Renal cortical epithelial cell (primary cell): ENCODE data around the gene ADAT3. TPM values are rescaled to one million over a fixed set of nuclear protein-coding genes. Genes with fewer than 3 reads are reported as not detected.

Experiments
- DNase-seq: peaks from one replicate; pipeline ENCODE4 v3.0.0-alpha.2; 2011; ENCODE audit warnings: low read depth
- total RNA-seq: library from RNA; depleted of rRNA; stranded (reverse); fragments of >200 nt; gene quantifications from 2 replicates; pipeline ENCODE4 v1.2.3, GENCODE V29; 2014

The ADAT3 gene
- total RNA-seq, 1 donor from 2014 or later: 6.5 TPM

GRCh38 chr19:1938071-1938470, 32.9 kb downstream of the ADAT3 start:
- no peak for DNase-seq

- DNase-seq: no peak
These were observed 36.2 kb downstream of the ADAT3 start, which contains the start of gene CSNK1G2 for GRCh38 chr19:1941146-1942077. Gene CSNK1G2, plus strand, starts transcription at chr19:1941172. Its CDS starts 28,601 bp downstream, at chr19:1969773.

GRCh38 chr19:1942078-1942933, 37.1 kb downstream of the ADAT3 start:
- peak; percentile 47 for DNase-seq

GRCh38 chr19:1942934-1943555, 37.8 kb downstream of the ADAT3 start:
- no peak for DNase-seq

GRCh38 chr19:1943661-1944087, 38.5 kb downstream of the ADAT3 start:
- DNase-seq: no peak

GRCh38 chr19:1944088-1944915, 39.1 kb downstream of the ADAT3 start:
- DNase-seq: no peak

- DNase-seq: no peak
These were observed 39.8 kb downstream of the ADAT3 start for GRCh38 chr19:1944916-1945561.

- DNase-seq: no peak
These were observed 40.7 kb downstream of the ADAT3 start for GRCh38 chr19:1945899-1946298.

GRCh38 chr19:1947651-1948209, 42.5 kb downstream of the ADAT3 start:
- DNase-seq: no peak

- DNase-seq: no peak
These were observed 44.3 kb downstream of the ADAT3 start for GRCh38 chr19:1949304-1950101.

- DNase-seq: no peak
These were observed 45.4 kb downstream of the ADAT3 start for GRCh38 chr19:1950640-1951039.

- no peak for DNase-seq
These were observed 47.4 kb downstream of the ADAT3 start for GRCh38 chr19:1952635-1953034.

- no peak for DNase-seq
These were observed 47.8 kb downstream of the ADAT3 start for GRCh38 chr19:1953037-1953436.

- no peak for DNase-seq
These were observed 48.4 kb downstream of the ADAT3 start for GRCh38 chr19:1953441-1954094.

GRCh38 chr19:1954532-1954933, 49.3 kb downstream of the ADAT3 start:
- no peak for DNase-seq

- no peak for DNase-seq
These were observed 50.2 kb downstream of the ADAT3 start for GRCh38 chr19:1955171-1956121.

GRCh38 chr19:1956122-1956494, 50.9 kb downstream of the ADAT3 start:
- DNase-seq: no peak
